CD14-positive monocyte (primary cell): ENCODE data around the gene FAM162A. TPM values are rescaled to one million over a fixed set of nuclear protein-coding genes. Genes with fewer than 3 reads are reported as not detected.

Source experiments
- DNase-seq, 3 donors: peaks; one replicate each; pipeline ENCODE4 v3.0.0-alpha.2; 2011 to 2022
- H2AFZ ChIP-seq: 2 replicates; pipeline ENCODE4 v1.6.0; 2012; ENCODE audit warnings: mild to moderate bottlenecking, low read depth, low read length, inconsistent platforms; ENCODE audit not compliant: insufficient read depth, poor library complexity, severe bottlenecking
- H3K27ac ChIP-seq, 2 donors: 1 replicate in 1 of 2; 2 replicates in 1 of 2; pipeline ENCODE4 v1.5.1; 2012 to 2013; ENCODE audit warnings: low read length in 2 of 2, control low read depth in 1 of 2, inconsistent platforms in 1 of 2, low read depth in 1 of 2, mild to moderate bottlenecking in 1 of 2
- H3K27me3 ChIP-seq, 2 donors: one replicate each; pipeline versions ENCODE4 v1.6.0 to v1.6.1; 2011 to 2013; ENCODE audit warnings: low read length in 2 of 2; ENCODE audit not compliant: control insufficient read depth in 2 of 2, insufficient read depth in 2 of 2
- H3K36me3 ChIP-seq, 2 donors: replicated peaks in 1 of 2; 1 replicate in 1 of 2; 2 replicates in 1 of 2; pipeline versions ENCODE4 v1.5.1 to v1.6.1; 2012 to 2013; ENCODE audit warnings: low read length in 2 of 2, control low read depth in 1 of 2, inconsistent platforms in 1 of 2, mild to moderate bottlenecking in 1 of 2; ENCODE audit not compliant: insufficient read depth in 2 of 2, control insufficient read depth in 1 of 2
- H3K4me1 ChIP-seq, 2 donors: 1 replicate in 1 of 2; 2 replicates in 1 of 2; pipeline versions ENCODE4 v1.5.1 to v1.6.1; 2012 to 2013; ENCODE audit warnings: low read length in 2 of 2, control low read depth in 1 of 2, inconsistent platforms in 1 of 2, mild to moderate bottlenecking in 1 of 2, moderate library complexity in 1 of 2; ENCODE audit not compliant: insufficient read depth in 2 of 2, control insufficient read depth in 1 of 2
- H3K4me2 ChIP-seq: replicated peaks from 2 replicates; pipeline ENCODE3; 2012; ENCODE audit warnings: low read length, moderate library complexity, mild to moderate bottlenecking; ENCODE audit not compliant: poor library complexity, severe bottlenecking; ENCODE audit errors: extremely low read depth
- H3K4me3 ChIP-seq, 3 experiments: fragments of 200-600 bp in 1 of 3; sonication (generic) in 1 of 3; replicated peaks in 1 of 3; 1 replicate in 2 of 3; 2 replicates in 1 of 3; pipeline ENCODE4 v1.5.1; 2011 to 2013; ENCODE audit warnings: low read length in 3 of 3, mild to moderate bottlenecking in 3 of 3, control low read depth in 2 of 3, low read depth in 2 of 3, inconsistent platforms in 1 of 3, moderate library complexity in 1 of 3
- H3K79me2 ChIP-seq: 2 replicates; pipeline ENCODE4 v1.6.0; 2012; ENCODE audit warnings: mild to moderate bottlenecking, control low read depth, inconsistent platforms, low read length, moderate library complexity; ENCODE audit not compliant: insufficient read depth
- H3K9ac ChIP-seq: 2 replicates; pipeline ENCODE4 v1.6.0; 2017; ENCODE audit warnings: low read length, mild to moderate bottlenecking; ENCODE audit not compliant: insufficient read depth, poor library complexity, severe bottlenecking
- H3K9me3 ChIP-seq, 2 donors: replicated peaks in 1 of 2; 1 replicate in 1 of 2; 2 replicates in 1 of 2; pipeline versions ENCODE4 v1.5.1 to v1.6.1; 2012 to 2013; ENCODE audit warnings: low read length in 2 of 2, control low read depth in 1 of 2; ENCODE audit not compliant: control insufficient read depth in 1 of 2, insufficient read depth in 1 of 2
- H4K20me1 ChIP-seq: 2 replicates; pipeline ENCODE4 v1.6.0; 2012; ENCODE audit warnings: mild to moderate bottlenecking, low read length, control low read depth, moderate library complexity; ENCODE audit not compliant: insufficient read depth
- H3K27ac Mint-ChIP-seq, 7 donors: one replicate each; pipeline ENCODE4 v1.8.0; 2020; ENCODE audit warnings: mild to moderate bottlenecking in 7 of 7, mixed read lengths in 7 of 7, moderate library complexity in 6 of 7, inconsistent platforms in 2 of 7
- H3K27me3 Mint-ChIP-seq, 3 donors: one replicate each; pipeline ENCODE4 v1.8.0; 2021 to 2022; ENCODE audit warnings: low read depth in 3 of 3, mild to moderate bottlenecking in 3 of 3, mixed read lengths in 3 of 3, moderate library complexity in 3 of 3, inconsistent platforms in 1 of 3
- H3K36me3 Mint-ChIP-seq, 2 donors: one replicate each; pipeline ENCODE4 v1.8.0; 2020; ENCODE audit warnings: mixed read lengths in 2 of 2, inconsistent platforms in 1 of 2, mild to moderate bottlenecking in 1 of 2
- H3K4me1 Mint-ChIP-seq: one replicate; pipeline ENCODE4 v1.8.0; 2020; ENCODE audit warnings: mild to moderate bottlenecking, mixed read lengths
- H3K4me3 Mint-ChIP-seq, 2 donors: one replicate each; pipeline ENCODE4 v1.8.0; 2020; ENCODE audit warnings: mild to moderate bottlenecking in 2 of 2, mixed read lengths in 2 of 2, moderate library complexity in 1 of 2
- H3K9me3 Mint-ChIP-seq, 7 donors: one replicate each; pipeline ENCODE4 v1.8.0; 2020 to 2022; ENCODE audit warnings: mixed read lengths in 7 of 7, mild to moderate bottlenecking in 6 of 7, moderate library complexity in 6 of 7, inconsistent platforms in 2 of 7
- CTCF ChIP-seq: fragments of 200-600 bp; IDR thresholded peaks from one replicate; pipeline ENCODE4 v1.8.0; 2022; ENCODE audit warnings: antibody characterized with exemption, mild to moderate bottlenecking
- WGBS: methylation state at CpG from one replicate; pipeline ENCODE4 v1.1.5; 2013; ENCODE audit warnings: missing lambda C conversion rate; ENCODE audit not compliant: insufficient coverage; 5-methylcytosine and 5-hydroxymethylcytosine counted together
- intact Hi-C, 2 donors: fragments of 100-400 bp; cut with micrococcal nuclease; formaldehyde crosslinking; loops; one replicate each; pipeline versions ENCODE4 v1.15.0 to v1.15.1; 2023
- polyA plus RNA-seq, 3 donors: library from polyadenylated mRNA; depleted of rRNA in 1 of 3; unstranded in 2 of 3; stranded (reverse) in 1 of 3; fragments of 300-500 nt in 2 of 3; fragments of >200 nt in 1 of 3; fragmentation: Illumina TruSeq in 2 of 3; gene quantifications; 1 replicate in 2 of 3; 2 replicates in 1 of 3; pipeline ENCODE4 v1.2.3, GENCODE V29; 2012 to 2021

The FAM162A gene
- polyA plus RNA-seq, 3 donors, result 6.8 to 28.5 (median 24.2) TPM

- H3K4me1 ChIP-seq, result peaks cover 13 to 14% of the 10 kb centered on the region in 2 donors
- H3K4me2 ChIP-seq, result no peak overlapping the region
- H3K4me3 ChIP-seq, result no peak overlapping the region
- no peaks in the 10 kb centered on the region for H3K9me3 ChIP-seq
- H3K27ac ChIP-seq, result no peak overlapping the region
- WGBS, result 100% methylated on average over 2 of the region's 5 CpGs
- TF ChIP-seq CTCF, result no peak
- Mint-ChIP-seq H3K27me3 (no peaks in the 10 kb centered on the region), H3K4me3 (no peak overlapping the region), H3K4me1 (peaks cover 14% of the 10 kb centered on the region), H3K36me3 (peaks cover 46 to 62% of the 10 kb centered on the region in 2 donors), H3K27ac (no peak overlapping the region), H3K9me3 (no peaks in the 10 kb centered on the region)
- peaks cover 25 to 82% of the 10 kb centered on the region in 2 donors for H3K36me3 ChIP-seq
- H4K20me1 ChIP-seq, result no peaks in the 10 kb centered on the region
- no peaks in the 10 kb centered on the region for H3K79me2 ChIP-seq
- H3K9ac ChIP-seq, result no peak overlapping the region
- no peak overlapping the region for H2AFZ ChIP-seq
- DNase-seq, result no peak
- intact Hi-C loops, result no loop called here
- H3K27me3 ChIP-seq, result no peaks in the 10 kb centered on the region
Measured at GRCh38 chr3:122366379-122366749, 17.6 kb upstream of the FAM162A start.

- H3K27ac Mint-ChIP-seq, result no peak overlapping the region
- no peak overlapping the region for H3K4me3 Mint-ChIP-seq
- H3K4me2 ChIP-seq, result no peak overlapping the region
- no peak for TF ChIP-seq CTCF
- H3K4me1 ChIP-seq, result peaks cover 15 to 20% of the 10 kb centered on the region in 2 donors
- intact Hi-C loops, result no loop called here
- H3K9me3 ChIP-seq, result no peaks in the 10 kb centered on the region
- H3K27me3 ChIP-seq, result no peaks in the 10 kb centered on the region
- no peaks in the 10 kb centered on the region for H3K9me3 Mint-ChIP-seq
- H2AFZ ChIP-seq, result no peak overlapping the region
- peaks cover 0 to 8% of the 10 kb centered on the region in 2 donors for H3K36me3 ChIP-seq
- no peak overlapping the region for H3K9ac ChIP-seq
- no peak overlapping the region for H3K27ac ChIP-seq
- peaks cover 32% of the 10 kb centered on the region for H3K79me2 ChIP-seq
- no peaks in the 10 kb centered on the region for H4K20me1 ChIP-seq
- H3K4me3 ChIP-seq, result no peak overlapping the region
- no CpG with 5 or more reads among the region's 1 CpG for WGBS
- H3K4me1 Mint-ChIP-seq, result peaks cover 26% of the 10 kb centered on the region
- H3K36me3 Mint-ChIP-seq, result peaks cover 11 to 17% of the 10 kb centered on the region in 2 donors
- no peak for DNase-seq
- H3K27me3 Mint-ChIP-seq, result peaks cover 0 to 1% (median 0%) of the 10 kb centered on the region in 3 donors
Measured at GRCh38 chr3:122374034-122374433, 9.9 kb upstream of the FAM162A start.
